ENCODE results near the gene CCDC13.
"Not testable (repeated sequence)": the region's sequence is repeated elsewhere in the genome, so short reads cannot be mapped to it uniquely, and the experiment has no call there.

CCDC13 gene

GRCh38 chr3:42772670-42773408, at the start of gene CCDC13:
TSS of gene CCDC13 (minus strand) at chr3:42773253. CDS start at chr3:42758345, 14,908 bp downstream.
- peak; percentile 74 to 84 for DNase-seq (ENCODE audit: low read depth in 1 of 2, low spot score in 1 of 2)

GRCh38 chr3:42822828-42823227, 49.8 kb upstream of the CCDC13 start:
- no peak for DNase-seq (ENCODE audit: low read depth in 1 of 2, low spot score in 1 of 2)

GRCh38 chr3:42820746-42821051, 47.6 kb upstream of the CCDC13 start:
- DNase-seq (ENCODE audit: low read depth in 1 of 2, low spot score in 1 of 2): no peak

- DNase-seq (ENCODE audit: low read depth in 1 of 2, low spot score in 1 of 2): no peak
These were observed 46.4 kb upstream of the CCDC13 start for GRCh38 chr3:42819351-42819965.

- DNase-seq (ENCODE audit: low read depth in 1 of 2, low spot score in 1 of 2): no peak
These were observed 42.8 kb upstream of the CCDC13 start for GRCh38 chr3:42815826-42816225.

- no peak for DNase-seq (ENCODE audit: low read depth in 1 of 2, low spot score in 1 of 2)
These were observed 42.0 kb upstream of the CCDC13 start for GRCh38 chr3:42814914-42815507.

GRCh38 chr3:42814246-42814645, 41.2 kb upstream of the CCDC13 start:
- DNase-seq (ENCODE audit: low read depth in 1 of 2, low spot score in 1 of 2): no peak

GRCh38 chr3:42811118-42811883, 38.2 kb upstream of the CCDC13 start:
- DNase-seq (ENCODE audit: low read depth in 1 of 2, low spot score in 1 of 2): not testable (repeated sequence)

GRCh38 chr3:42810706-42811105, 37.7 kb upstream of the CCDC13 start:
- not testable (repeated sequence) for DNase-seq (ENCODE audit: low read depth in 1 of 2, low spot score in 1 of 2)

GRCh38 chr3:42809202-42809601, 36.1 kb upstream of the CCDC13 start, which contains the start of gene ACKR2:
TSS of gene ACKR2 (plus strand) at chr3:42809445. CDS start at chr3:42864503, 55,058 bp downstream.
- DNase-seq (ENCODE audit: low read depth in 1 of 2, low spot score in 1 of 2): no peak

GRCh38 chr3:42807929-42808328, 34.9 kb upstream of the CCDC13 start:
- DNase-seq (ENCODE audit: low read depth in 1 of 2, low spot score in 1 of 2): no peak

- DNase-seq (ENCODE audit: low read depth in 1 of 2, low spot score in 1 of 2): no peak
These were observed 32.2 kb upstream of the CCDC13 start for GRCh38 chr3:42805141-42805821.

- DNase-seq (ENCODE audit: low read depth in 1 of 2, low spot score in 1 of 2): no peak
These were observed 31.7 kb upstream of the CCDC13 start for GRCh38 chr3:42804831-42805132.

GRCh38 chr3:42804106-42804830, 31.2 kb upstream of the CCDC13 start, which contains the start of gene HIGD1A:
TSS of gene HIGD1A (minus strand) at chr3:42804490. CDS start at chr3:42794253, 10,237 bp downstream.
- DNase-seq (ENCODE audit: low read depth in 1 of 2, low spot score in 1 of 2): peak; percentile 83 to 91

GRCh38 chr3:42803414-42804105, 30.5 kb upstream of the CCDC13 start:
- peak in 1 of 2 donors; percentile 3 for DNase-seq (ENCODE audit: low read depth in 1 of 2, low spot score in 1 of 2)

GRCh38 chr3:42802876-42803413, 29.9 kb upstream of the CCDC13 start:
- DNase-seq (ENCODE audit: low read depth in 1 of 2, low spot score in 1 of 2): no peak

GRCh38 chr3:42801784-42802183, 28.7 kb upstream of the CCDC13 start:
- DNase-seq (ENCODE audit: low read depth in 1 of 2, low spot score in 1 of 2): no peak

- DNase-seq (ENCODE audit: low read depth in 1 of 2, low spot score in 1 of 2): no peak
These were observed 28.1 kb upstream of the CCDC13 start for GRCh38 chr3:42801048-42801620.

GRCh38 chr3:42800251-42800650, 27.2 kb upstream of the CCDC13 start:
- no peak for DNase-seq (ENCODE audit: low read depth in 1 of 2, low spot score in 1 of 2)
